ENCODE data around the gene CGAS.
A peak's percentile ranks its signal among the peaks of the same experiment; 100 is the strongest.
"Not testable (repeated sequence)": the region's sequence is repeated elsewhere in the genome, so short reads cannot be mapped to it uniquely, and the experiment has no call there.

Gene CGAS

DNA sequence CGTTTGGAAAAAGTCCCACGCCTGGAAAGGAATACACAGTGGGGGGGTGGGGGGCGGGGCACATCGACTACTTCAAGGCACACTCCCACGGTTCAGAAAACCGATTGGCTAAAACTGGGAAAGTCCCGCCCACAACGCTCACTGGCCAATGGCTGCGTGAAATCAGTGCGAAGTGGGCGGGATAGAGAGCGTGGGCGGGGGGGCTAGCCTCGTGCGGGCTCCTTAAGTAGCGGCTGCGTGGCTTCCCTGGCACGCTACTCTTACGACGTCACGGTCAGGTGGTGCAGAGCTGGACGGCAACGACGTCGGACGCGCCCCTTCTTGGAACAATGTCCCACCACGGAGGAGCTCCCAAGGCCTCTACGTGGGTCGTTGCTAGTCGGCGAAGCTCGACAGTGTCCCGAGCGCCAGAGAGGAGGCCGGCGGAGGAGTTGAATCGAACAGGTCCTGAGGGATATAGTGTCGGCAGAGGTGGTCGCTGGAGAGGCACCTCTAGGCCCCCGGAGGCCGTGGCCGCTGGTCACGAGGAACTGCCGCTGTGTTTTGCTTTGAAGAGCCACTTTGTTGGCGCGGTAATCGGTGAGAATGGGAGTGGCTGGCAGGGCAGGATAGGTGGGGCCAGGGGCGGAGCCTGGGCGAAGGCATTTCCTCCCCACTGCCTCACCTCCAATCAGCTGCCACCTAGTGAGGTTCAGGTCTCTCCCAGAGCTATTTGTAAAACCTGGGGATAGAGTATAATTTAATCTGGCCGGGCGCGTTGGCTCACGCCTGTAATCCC, 57.3 kb downstream of the CGAS start, which contains the start of gene DDX43:
DDX43 (plus strand) TSS at position 252 of the 778 bp plus-strand sequence; CDS start at position 330, 78 bp downstream.
- DNase-seq, result no peak

DNA sequence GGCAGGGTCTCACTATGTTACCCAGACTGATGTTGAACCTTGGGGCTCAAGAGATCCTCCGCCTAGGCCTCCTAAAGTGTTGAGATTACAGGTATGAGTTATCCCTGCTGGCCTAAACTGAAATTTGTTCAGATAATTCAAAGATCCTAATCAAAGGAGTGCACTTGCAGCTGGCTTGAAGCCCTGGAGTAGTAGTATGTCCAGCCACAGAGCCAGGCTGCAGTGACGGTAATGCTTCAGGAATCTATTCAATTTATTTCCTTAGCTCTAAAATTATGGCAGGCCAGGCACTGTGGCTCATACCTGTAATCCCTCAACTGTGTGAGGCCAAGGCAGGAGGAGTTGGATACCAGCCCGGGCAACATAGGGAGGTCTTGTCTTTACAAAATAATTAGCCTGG, 58.8 kb downstream of the CGAS start:
- DNase-seq, result no peak

DNA sequence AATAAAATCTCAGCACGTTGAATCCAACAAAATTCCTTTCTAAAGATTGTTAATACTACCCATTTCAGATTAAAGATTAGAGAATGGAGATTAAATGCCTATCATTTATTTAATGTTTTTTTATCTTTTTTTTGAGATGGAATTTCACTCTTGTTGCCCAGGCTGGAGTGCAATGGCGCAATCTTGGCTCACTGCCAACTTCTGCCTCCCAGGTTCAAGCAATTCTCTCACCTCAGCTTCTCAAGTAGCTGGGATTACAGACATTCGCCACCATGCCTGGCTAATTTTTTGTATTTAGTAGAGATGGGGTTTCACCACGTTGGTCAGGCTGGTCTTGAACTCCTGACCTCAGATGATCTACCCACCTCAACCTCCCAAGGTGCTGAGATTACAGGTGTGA, 59.9 kb downstream of the CGAS start:
- not testable (repeated sequence) for DNase-seq

DNA sequence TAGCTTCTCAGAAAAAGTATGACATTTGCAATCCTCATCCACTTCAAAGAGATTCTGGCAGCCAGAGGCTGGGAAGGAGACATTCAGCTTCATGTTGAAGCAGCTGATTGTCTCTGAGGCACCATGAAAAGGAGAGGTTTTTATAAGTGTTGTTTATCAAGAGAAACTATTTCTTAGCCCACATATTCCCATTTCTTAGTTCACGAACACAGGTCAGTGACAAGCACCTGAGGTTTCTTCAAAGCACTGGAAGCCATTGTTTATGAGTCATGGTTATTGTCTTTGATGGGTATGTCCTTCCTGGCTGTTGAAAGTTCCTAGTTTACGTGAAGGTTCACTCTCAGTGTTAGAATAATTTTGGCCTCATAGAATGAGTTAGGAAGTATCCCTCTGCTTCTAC, 60.4 kb downstream of the CGAS start:
- DNase-seq, result no peak

DNA sequence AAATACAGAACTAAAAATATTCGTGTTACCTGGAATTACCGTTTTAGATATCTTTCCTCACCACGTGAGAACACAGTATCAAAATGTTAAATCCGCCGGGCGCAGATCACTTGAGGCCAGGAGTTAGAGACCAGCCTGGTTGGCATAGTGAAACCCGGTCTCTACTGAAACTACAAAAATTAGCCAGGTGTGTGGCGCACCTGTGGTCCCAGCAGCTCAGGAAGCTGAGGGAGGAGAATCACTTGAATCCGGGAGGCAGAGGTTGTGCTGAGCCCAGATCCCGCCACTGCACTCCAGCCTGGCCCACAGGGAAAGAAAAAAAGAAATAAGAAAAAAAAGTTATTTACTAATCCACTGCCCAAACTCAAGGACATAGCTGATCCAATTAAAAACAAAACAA, 62.2 kb downstream of the CGAS start:
- DNase-seq, result peak; percentile 19

DNA sequence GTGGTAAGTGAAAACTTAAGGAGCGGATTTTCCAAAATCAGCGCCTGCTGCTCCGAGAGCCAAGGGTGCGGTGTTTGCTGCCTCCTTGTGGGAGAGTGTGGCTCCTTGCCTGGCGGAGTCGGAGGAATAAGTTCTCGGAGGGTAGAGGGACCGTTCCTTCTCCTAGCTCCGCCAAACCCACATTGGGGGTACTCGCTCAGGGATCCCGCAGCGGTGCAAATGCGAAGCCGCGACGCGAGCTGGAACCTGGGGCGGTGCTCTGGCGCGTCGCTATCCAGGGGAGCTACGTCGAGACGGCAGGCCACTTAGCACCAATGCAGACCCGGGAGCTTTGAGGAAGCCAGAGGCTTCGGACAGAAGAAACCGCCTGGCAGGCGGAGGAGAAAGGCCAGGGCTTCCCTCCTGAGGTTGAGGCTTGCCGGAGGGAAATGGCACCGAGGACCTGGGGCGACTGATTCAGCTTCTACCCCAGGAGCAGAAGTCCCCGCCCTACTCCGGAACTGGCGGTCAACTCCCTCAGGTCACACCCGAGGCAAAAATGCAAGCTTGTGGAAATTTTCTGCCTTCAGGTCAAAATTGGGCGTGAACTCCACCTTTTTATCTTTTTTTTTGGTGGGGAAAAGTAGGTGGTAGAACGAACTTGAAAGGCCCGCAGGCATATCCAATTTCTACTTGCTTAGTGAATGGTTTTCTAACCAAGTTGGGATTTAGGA, 63.1 kb downstream of the CGAS start:
- peak; percentile 71 for DNase-seq

DNA sequence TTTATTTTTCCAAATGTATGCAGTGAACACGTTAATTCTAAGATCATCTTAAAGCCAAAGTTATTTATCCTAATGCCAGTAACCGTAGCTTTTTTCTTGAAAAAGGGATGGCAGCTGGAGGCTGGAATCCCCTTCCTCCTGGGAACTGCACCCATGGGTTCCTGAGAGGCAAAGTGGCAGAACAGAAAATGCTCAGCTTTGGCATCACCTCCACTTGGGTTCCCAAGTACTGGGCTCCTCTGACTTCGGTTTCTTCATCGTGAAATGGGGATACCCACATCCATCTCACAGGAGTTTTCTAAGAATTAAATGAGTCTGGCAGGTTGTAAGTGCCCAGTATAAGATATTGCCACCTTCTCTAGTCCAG, 63.7 kb downstream of the CGAS start:
- DNase-seq, result no peak

DNA sequence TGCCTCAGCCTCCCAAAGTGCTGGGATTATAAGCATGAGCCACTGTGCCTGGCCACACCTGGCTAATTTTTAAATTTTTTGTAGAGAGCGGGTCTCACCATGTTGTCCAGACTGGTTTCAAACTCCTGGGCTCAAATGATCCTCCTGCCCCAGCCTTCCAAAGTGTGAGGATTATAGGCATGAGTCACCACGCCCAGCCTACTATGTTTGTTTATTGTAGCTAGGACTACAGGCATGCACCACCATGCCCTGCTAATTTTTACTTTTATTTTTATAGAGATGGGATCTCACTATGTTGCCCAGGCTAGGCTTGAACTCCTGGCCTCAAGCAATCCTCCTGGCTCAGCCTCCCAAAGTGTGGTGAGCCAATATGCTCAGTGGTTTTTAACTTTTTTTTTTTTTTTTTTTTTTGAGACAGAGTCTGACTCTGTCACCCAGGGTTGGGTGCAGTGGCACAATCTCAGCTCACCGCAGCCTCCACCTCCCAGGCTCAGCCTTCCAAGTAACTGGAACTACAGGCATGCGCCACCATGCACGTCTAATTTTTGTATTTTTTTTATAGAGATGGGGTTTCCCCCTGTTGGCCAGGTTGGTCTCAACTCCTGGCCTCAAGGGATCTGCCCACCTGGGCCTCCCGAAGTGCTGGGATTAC, 69.5 kb downstream of the CGAS start:
- DNase-seq, result no peak

DNA sequence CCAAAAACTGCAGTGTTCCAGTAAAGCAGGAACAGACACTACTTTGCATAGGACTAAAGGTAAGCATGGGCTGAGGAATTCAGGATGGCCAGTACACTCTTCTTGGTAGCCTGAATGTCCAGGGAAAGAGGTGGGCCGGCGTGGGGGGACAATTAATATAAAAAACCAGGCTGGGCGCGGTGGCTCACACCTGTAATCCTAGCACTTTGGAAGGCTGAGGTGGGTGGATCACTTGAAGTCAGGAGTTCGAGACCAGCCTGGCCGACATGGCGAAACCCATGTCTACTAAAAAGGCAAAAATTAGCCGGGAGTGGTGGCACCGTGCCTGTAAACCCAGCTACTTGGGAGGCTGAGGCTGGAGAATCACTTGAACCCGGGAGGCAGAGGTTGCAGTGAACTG, 70.6 kb downstream of the CGAS start:
- not testable (repeated sequence) for DNase-seq

DNA sequence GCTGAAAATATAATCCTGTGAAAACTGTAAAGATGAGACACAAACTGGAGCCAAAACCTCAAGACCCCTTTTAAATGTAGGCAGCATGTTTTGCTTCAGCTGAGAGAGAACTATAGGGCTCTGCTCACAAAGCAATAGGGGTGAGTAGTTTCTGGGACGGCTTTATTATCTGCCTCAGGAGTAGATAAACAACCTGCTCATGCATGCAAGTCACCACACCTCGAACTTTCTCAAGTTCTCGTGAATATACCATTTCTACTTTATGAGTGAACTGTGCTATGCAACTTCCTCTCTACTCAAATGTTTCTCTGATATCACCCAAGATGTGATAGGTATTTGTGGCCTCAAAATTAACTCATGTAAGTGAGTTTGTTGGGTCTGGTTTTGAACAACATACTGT, 74.9 kb downstream of the CGAS start:
- DNase-seq, result no peak

DNA sequence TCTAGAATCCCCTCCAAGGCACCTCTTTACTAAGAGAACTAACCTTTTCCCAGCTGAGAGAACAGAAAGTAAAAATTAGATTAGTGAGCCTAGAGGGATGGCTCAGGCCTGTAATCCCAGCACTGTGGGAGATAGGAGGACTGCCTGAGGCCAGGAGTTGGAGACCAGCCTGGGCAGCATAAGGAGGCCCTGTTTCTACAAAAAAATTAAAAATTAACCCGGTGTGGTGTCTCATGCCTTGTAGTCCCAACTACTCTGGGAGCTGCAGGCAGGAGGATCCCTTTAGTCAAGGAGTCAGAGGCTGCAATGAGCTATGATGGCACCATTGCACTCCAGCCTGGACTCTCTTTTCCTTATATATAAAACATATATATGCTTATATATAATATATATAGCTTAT, 76.9 kb downstream of the CGAS start:
- DNase-seq, result no peak

Measured in NCI-H1105 treated with DMSO at 0.1 percent for 48 hours (cell line).